Neural cell (in vitro differentiated cells): ENCODE results near the gene POLR3K. TPM values are rescaled to one million over a fixed set of nuclear protein-coding genes. Genes with fewer than 3 reads are reported as not detected.
"Not testable (repeated sequence)": the region's sequence is repeated elsewhere in the genome, so short reads cannot be mapped to it uniquely, and the experiment has no call there.

Experiments used
- H2AFZ ChIP-seq: fragments of 200-600, 300-800 bp; sonication (generic), shearing (Covaris generic); 2 replicates; pipeline ENCODE4 v1.6.0; 2014; ENCODE audit warnings: low read depth, mild to moderate bottlenecking, antibody characterized with exemption, low read length, moderate library complexity
- H3F3A ChIP-seq: fragments of 200-600 bp; shearing (Covaris generic); 2 replicates; pipeline ENCODE4 v1.6.1; 2016; ENCODE audit warnings: mild to moderate bottlenecking, moderate library complexity, mixed read lengths, antibody characterized with exemption, low read length; ENCODE audit not compliant: insufficient read depth, poor library complexity, severe bottlenecking
- H3K27ac ChIP-seq: fragments of 200-600, 300-800 bp; sonication (generic), shearing (Covaris generic); 2 replicates; pipeline ENCODE4 v1.5.1; 2014; ENCODE audit warnings: mild to moderate bottlenecking, low read length, moderate library complexity
- H3K27me3 ChIP-seq: fragments of 300-800, 200-600 bp; sonication (generic), shearing (Covaris generic); 2 replicates; pipeline ENCODE4 v1.6.0; 2014; ENCODE audit warnings: mild to moderate bottlenecking, low read depth, low read length, moderate library complexity; ENCODE audit not compliant: insufficient read depth
- H3K36me3 ChIP-seq: fragments of 300-800, 200-600 bp; sonication (generic), shearing (Covaris generic); 2 replicates; pipeline ENCODE4 v1.5.1; 2014; ENCODE audit warnings: mild to moderate bottlenecking, antibody characterized with exemption, low read length, moderate library complexity; ENCODE audit not compliant: insufficient read depth
- H3K4me2 ChIP-seq: fragments of 300-800, 200-600 bp; sonication (generic), shearing (Covaris generic); 2 replicates; pipeline ENCODE4 v1.6.0; 2014; ENCODE audit warnings: mild to moderate bottlenecking, low read length
- H3K4me3 ChIP-seq: fragments of 300-800, 200-600 bp; sonication (generic), shearing (Covaris generic); 2 replicates; pipeline ENCODE4 v1.5.1; 2014; ENCODE audit warnings: mild to moderate bottlenecking, low read length, moderate library complexity
- H3K79me2 ChIP-seq: fragments of 200-600 bp; shearing (Covaris generic); replicated peaks from 2 replicates; pipeline ENCODE4 v1.6.0; 2014; ENCODE audit warnings: mild to moderate bottlenecking, low read length, moderate library complexity; ENCODE audit not compliant: insufficient read depth
- H3K9ac ChIP-seq: fragments of 300-800, 200-600 bp; sonication (generic), shearing (Covaris generic); 2 replicates; pipeline ENCODE4 v1.6.1; 2016; ENCODE audit warnings: mild to moderate bottlenecking, low read length, mixed read lengths
- H3K9me2 ChIP-seq: fragments of 200-600 bp; shearing (Covaris generic); 2 replicates; pipeline ENCODE4 v1.6.1; 2016; ENCODE audit warnings: mild to moderate bottlenecking, low read length, mixed read lengths; ENCODE audit not compliant: insufficient read depth
- H3K9me3 ChIP-seq: fragments of 200-600, 300-800 bp; sonication (generic), shearing (Covaris generic); 2 replicates; pipeline ENCODE4 v1.6.1; 2016; ENCODE audit warnings: mild to moderate bottlenecking, mixed run types, low read length, moderate library complexity, mixed read lengths
- H4K20me1 ChIP-seq: fragments of 200-600 bp; shearing (Covaris generic); 2 replicates; pipeline ENCODE4 v1.6.1; 2016; ENCODE audit warnings: mild to moderate bottlenecking, mixed run types; ENCODE audit not compliant: insufficient read depth
- polyA plus RNA-seq: library from polyadenylated mRNA; depleted of rRNA; stranded (reverse); fragments of >200 nt; gene quantifications from 2 replicates; pipeline ENCODE4 v1.2.3, GENCODE V29; 2014

POLR3K gene
- polyA plus RNA-seq, 1 donor from 2014 or later, result 7.1 TPM

- not testable (repeated sequence) for H4K20me1 ChIP-seq, H3K9me2 ChIP-seq, H3F3A ChIP-seq, H2AFZ ChIP-seq, H3K36me3 ChIP-seq, H3K9ac ChIP-seq, H3K27ac ChIP-seq, H3K4me3 ChIP-seq, H3K79me2 ChIP-seq, H3K4me2 ChIP-seq, H3K27me3 ChIP-seq, H3K9me3 ChIP-seq
Observed at GRCh38 chr16:33154-33876, 20.1 kb downstream of the POLR3K start.

GRCh38 chr16:30627-31026 lies 22.8 kb downstream of the POLR3K start:
- H3K4me2 ChIP-seq, H3K9me3 ChIP-seq: not testable (repeated sequence)

GRCh38 chr16:25926-26348 lies 27.5 kb downstream of the POLR3K start:
- not testable (repeated sequence) for H4K20me1 ChIP-seq, H3K9me3 ChIP-seq, H2AFZ ChIP-seq, H3K79me2 ChIP-seq, H3K27me3 ChIP-seq, H3K27ac ChIP-seq, H3K9me2 ChIP-seq, H3K9ac ChIP-seq, H3F3A ChIP-seq, H3K4me2 ChIP-seq, H3K36me3 ChIP-seq, H3K4me3 ChIP-seq

More at GRCh38 chr16:30627-31026, 22.8 kb downstream of the POLR3K start:
- H3K4me3 ChIP-seq, H3K79me2 ChIP-seq, H3K27ac ChIP-seq, H3K9me2 ChIP-seq, H3K9ac ChIP-seq, H3K27me3 ChIP-seq, H3F3A ChIP-seq, H4K20me1 ChIP-seq, H3K36me3 ChIP-seq, H2AFZ ChIP-seq: not testable (repeated sequence)

- not testable (repeated sequence) for H4K20me1 ChIP-seq, H3K9ac ChIP-seq, H3K27me3 ChIP-seq, H3K9me2 ChIP-seq, H3K36me3 ChIP-seq, H3K27ac ChIP-seq, H3K4me2 ChIP-seq, H2AFZ ChIP-seq, H3K4me3 ChIP-seq, H3F3A ChIP-seq, H3K79me2 ChIP-seq, H3K9me3 ChIP-seq
Observed at GRCh38 chr16:24151-24550, 29.3 kb downstream of the POLR3K start.

GRCh38 chr16:20886-21285 lies 32.5 kb downstream of the POLR3K start:
- H3K9me2 ChIP-seq, H3K27me3 ChIP-seq, H3K79me2 ChIP-seq, H3F3A ChIP-seq, H3K36me3 ChIP-seq, H3K4me2 ChIP-seq, H3K27ac ChIP-seq, H3K9me3 ChIP-seq, H4K20me1 ChIP-seq, H3K9ac ChIP-seq, H3K4me3 ChIP-seq, H2AFZ ChIP-seq: not testable (repeated sequence)

GRCh38 chr16:17062-17765 lies 36.2 kb downstream of the POLR3K start:
- not testable (repeated sequence) for H3K27me3 ChIP-seq, H3K36me3 ChIP-seq, H3K9me2 ChIP-seq, H4K20me1 ChIP-seq, H3K9me3 ChIP-seq, H3K27ac ChIP-seq, H3K4me2 ChIP-seq, H3K9ac ChIP-seq, H3K79me2 ChIP-seq, H3K4me3 ChIP-seq, H2AFZ ChIP-seq, H3F3A ChIP-seq

- H2AFZ ChIP-seq, H3K9me2 ChIP-seq, H3K9me3 ChIP-seq, H3K27ac ChIP-seq, H3F3A ChIP-seq, H3K27me3 ChIP-seq, H3K79me2 ChIP-seq, H4K20me1 ChIP-seq, H3K9ac ChIP-seq, H3K36me3 ChIP-seq, H3K4me2 ChIP-seq, H3K4me3 ChIP-seq: not testable (repeated sequence)
Observed at GRCh38 chr16:10772-11171, 42.6 kb downstream of the POLR3K start.
